NCI-H2171 treated with DMSO at 0.1 percent for 48 hours (cell line): Measurements from ENCODE around the gene S1PR3.

Experiments used
- DNase-seq: peaks from one replicate; lab custom pipeline; 2025; lab: John Stamatoyannopoulos, UW

The S1PR3 gene

GRCh38 chr9:88969646-88970373, 21.5 kb upstream of the S1PR3 start:
- no peak for DNase-seq

- DNase-seq = no peak
Measured at GRCh38 chr9:88971131-88971960, 19.9 kb upstream of the S1PR3 start.

- DNase-seq = no peak
Measured at GRCh38 chr9:88972401-88972800, 18.9 kb upstream of the S1PR3 start.

- DNase-seq = no peak
Measured at GRCh38 chr9:88973281-88974045, 17.8 kb upstream of the S1PR3 start.

- DNase-seq = no peak
Measured at GRCh38 chr9:88974641-88975040, 16.6 kb upstream of the S1PR3 start.

GRCh38 chr9:88975966-88976889, 15.0 kb upstream of the S1PR3 start:
- DNase-seq = no peak

GRCh38 chr9:88976890-88977257, 14.4 kb upstream of the S1PR3 start:
- no peak for DNase-seq

GRCh38 chr9:88978034-88978433, 13.2 kb upstream of the S1PR3 start:
- no peak for DNase-seq

GRCh38 chr9:88979021-88979420, 12.2 kb upstream of the S1PR3 start:
- no peak for DNase-seq

GRCh38 chr9:88979791-88980190, 11.5 kb upstream of the S1PR3 start:
- DNase-seq = no peak

GRCh38 chr9:88980740-88981203, 10.5 kb upstream of the S1PR3 start:
- DNase-seq = no peak

GRCh38 chr9:88983865-88984542, 7.3 kb upstream of the S1PR3 start:
- no peak for DNase-seq

GRCh38 chr9:88984543-88984883, 6.8 kb upstream of the S1PR3 start:
- DNase-seq = no peak

- DNase-seq = no peak
Measured at GRCh38 chr9:88985616-88986015, 5.7 kb upstream of the S1PR3 start.

GRCh38 chr9:88986776-88987175, 4.5 kb upstream of the S1PR3 start:
- no peak for DNase-seq

- DNase-seq = no peak
Measured at GRCh38 chr9:88987661-88988060, 3.6 kb upstream of the S1PR3 start.

- DNase-seq = no peak
Measured at GRCh38 chr9:88988796-88989641, 2.2 kb upstream of the S1PR3 start.

- no peak for DNase-seq
Measured at GRCh38 chr9:88990041-88990728, 1.1 kb upstream of the S1PR3 start.

GRCh38 chr9:88990729-88991065, 571 bp upstream of the S1PR3 start:
- DNase-seq = no peak

GRCh38 chr9:88992556-88992955, 1.3 kb downstream of the S1PR3 start:
- DNase-seq = no peak
